Measurements from ENCODE around the gene EIF2D.

Gene EIF2D

GRCh38 chr1:206590025-206590758 is 22.1 kb downstream of the EIF2D start:
- TF ChIP-seq, protein P1, sequence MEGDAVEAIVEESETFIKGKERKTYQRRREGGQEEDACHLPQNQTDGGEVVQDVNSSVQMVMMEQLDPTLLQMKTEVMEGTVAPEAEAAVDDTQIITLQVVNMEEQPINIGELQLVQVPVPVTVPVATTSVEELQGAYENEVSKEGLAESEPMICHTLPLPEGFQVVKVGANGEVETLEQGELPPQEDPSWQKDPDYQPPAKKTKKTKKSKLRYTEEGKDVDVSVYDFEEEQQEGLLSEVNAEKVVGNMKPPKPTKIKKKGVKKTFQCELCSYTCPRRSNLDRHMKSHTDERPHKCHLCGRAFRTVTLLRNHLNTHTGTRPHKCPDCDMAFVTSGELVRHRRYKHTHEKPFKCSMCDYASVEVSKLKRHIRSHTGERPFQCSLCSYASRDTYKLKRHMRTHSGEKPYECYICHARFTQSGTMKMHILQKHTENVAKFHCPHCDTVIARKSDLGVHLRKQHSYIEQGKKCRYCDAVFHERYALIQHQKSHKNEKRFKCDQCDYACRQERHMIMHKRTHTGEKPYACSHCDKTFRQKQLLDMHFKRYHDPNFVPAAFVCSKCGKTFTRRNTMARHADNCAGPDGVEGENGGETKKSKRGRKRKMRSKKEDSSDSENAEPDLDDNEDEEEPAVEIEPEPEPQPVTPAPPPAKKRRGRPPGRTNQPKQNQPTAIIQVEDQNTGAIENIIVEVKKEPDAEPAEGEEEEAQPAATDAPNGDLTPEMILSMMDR (IDR thresholded peaks at IDR 0.05; ENCODE audit: control extremely low read depth, extremely low read depth, low read depth, missing control alignments): peak; percentile 41
- POLR2A ChIA-PET: no interaction called here
- peak; percentile 54 for DNase-seq (ENCODE audit: extremely low spot score)
- CTCF ChIA-PET: interaction anchor here (1.2 to 2.6 kb wide), 3 partner anchors 66 to 111 kb away, joined by 3 to 14 read pairs (median 7); no protein-coding TSS in a partner anchor

GRCh38 chr1:206589206-206589605 is 23.1 kb downstream of the EIF2D start:
- ChIA-PET CTCF (interaction anchor here (1.2 to 1.8 kb wide), 5 partner anchors 11 to 110 kb away, joined by 3 to 8 read pairs (median 6); no protein-coding TSS in a partner anchor), POLR2A (no interaction called here)
- TF ChIP-seq, protein P1 (IDR thresholded peaks at IDR 0.05; ENCODE audit: control extremely low read depth, extremely low read depth, low read depth, missing control alignments): no peak
- DNase-seq (ENCODE audit: extremely low spot score): no peak

DNA sequence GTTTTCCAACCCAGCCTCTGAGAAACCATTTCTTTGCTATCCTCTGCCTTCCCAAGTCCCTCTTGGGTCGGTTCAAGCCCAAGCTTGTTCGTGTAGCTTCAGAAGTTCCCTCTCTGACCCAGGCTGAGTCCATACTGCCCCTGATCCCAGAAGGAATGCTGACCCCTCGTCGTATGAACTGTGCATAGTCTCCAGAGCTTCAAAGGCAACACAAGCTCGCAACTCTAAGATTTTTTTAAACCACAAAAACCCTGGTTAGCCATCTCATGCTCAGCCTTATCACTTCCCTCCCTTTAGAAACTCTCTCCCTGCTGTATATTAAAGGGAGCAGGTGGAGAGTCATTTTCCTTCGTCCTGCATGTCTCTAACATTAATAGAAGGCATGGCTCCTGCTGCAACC is 23.8 kb downstream of the EIF2D start:
- ChIA-PET CTCF (interaction anchor here (1.1 to 2.2 kb wide), 8 partner anchors 10 to 109 kb away, joined by 3 to 15 read pairs (median 5); no protein-coding TSS in a partner anchor), POLR2A (no interaction called here)
- DNase-seq (ENCODE audit: extremely low spot score): no peak
- TF ChIP-seq, protein P1 (IDR thresholded peaks at IDR 0.05; ENCODE audit: control extremely low read depth, extremely low read depth, low read depth, missing control alignments): no peak

GRCh38 chr1:206587904-206588303 is 24.4 kb downstream of the EIF2D start:
- POLR2A ChIA-PET: no interaction called here

DNA sequence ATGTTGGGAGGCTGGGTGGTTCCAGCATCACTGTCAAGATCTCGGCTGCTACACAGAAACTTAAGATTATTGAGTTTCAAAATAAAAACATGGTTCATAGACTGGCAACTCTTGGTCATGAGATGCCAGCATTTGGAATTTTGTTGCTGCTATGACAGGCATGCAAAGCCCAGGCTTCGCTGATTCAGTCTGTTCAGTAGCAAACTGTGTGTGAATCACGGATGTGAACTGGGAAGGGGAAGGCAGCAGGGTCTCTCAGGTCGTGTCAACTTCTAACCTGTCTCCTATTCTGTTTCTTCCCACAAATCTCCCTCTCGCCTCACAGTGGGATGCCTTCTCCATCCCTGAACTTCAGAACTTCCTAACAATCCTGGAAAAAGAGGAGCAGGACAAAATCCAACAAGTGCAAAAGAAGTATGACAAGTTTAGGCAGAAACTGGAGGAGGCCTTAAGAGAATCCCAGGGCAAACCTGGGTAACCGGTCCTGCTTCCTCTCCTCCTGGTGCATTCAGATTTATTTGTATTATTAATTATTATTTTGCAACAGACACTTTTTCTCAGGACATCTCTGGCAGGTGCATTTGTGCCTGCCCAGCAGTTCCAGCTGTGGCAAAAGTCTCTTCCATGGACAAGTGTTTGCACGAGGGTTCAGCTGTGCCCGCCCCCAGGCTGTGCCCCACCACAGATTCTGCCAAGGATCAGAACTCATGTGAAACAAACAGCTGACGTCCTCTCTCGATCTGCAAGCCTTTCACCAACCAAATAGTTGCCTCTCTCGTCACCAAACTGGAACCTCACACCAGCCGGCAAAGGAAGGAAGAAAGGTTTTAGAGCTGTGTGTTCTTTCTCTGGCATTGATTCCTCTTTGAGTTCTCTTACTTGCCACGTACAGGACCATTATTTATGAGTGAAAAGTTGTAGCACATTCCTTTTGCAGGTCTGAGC is 25.5 kb downstream of the EIF2D start:
- ChIA-PET POLR2A (no interaction called here), CTCF (interaction anchor here (0.8 to 15.2 kb wide), 19 partner anchors 8 to 396 kb away, joined by 3 to 191 read pairs (median 4); partner anchors contain the start of genes EIF2D and RASSF5)
- DNase-seq (ENCODE audit: extremely low spot score): no peak
- TF ChIP-seq, protein P1 (IDR thresholded peaks at IDR 0.05; ENCODE audit: control extremely low read depth, extremely low read depth, low read depth, missing control alignments): no peak

More at GRCh38 chr1:206587904-206588303, 24.4 kb downstream of the EIF2D start:
- no peak for DNase-seq (ENCODE audit: extremely low spot score)
- CTCF ChIA-PET: interaction anchor here (0.9 to 8.5 kb wide), 12 partner anchors 10 to 395 kb away, joined by 3 to 135 read pairs (median 3); partner anchors contain the start of gene RASSF5
- TF ChIP-seq, protein P1 (IDR thresholded peaks at IDR 0.05; ENCODE audit: control extremely low read depth, extremely low read depth, low read depth, missing control alignments): no peak

DNA sequence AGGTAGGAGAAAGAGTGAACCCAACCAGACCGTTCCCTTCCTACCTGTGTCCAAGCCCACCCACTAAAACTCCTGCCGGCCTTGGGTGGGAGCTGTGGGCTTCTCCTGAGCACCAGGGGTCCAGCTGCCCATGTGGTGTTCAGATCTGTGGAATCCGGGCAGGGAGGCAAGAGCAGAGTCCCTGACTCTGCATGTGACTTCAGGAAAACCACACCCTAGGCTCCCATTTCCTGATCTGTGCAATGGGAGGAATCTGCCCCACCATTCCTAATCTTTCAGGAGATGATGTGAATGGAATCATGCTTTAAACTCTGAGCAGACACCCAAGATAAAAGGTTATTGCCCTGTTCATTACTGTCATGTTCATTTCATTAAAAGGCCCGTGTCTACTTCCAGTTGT is 27.6 kb downstream of the EIF2D start:
- TF ChIP-seq, protein P1 (IDR thresholded peaks at IDR 0.05; ENCODE audit: control extremely low read depth, extremely low read depth, low read depth, missing control alignments): no peak
- DNase-seq (ENCODE audit: extremely low spot score): no peak
- CTCF ChIA-PET: interaction anchor here (1.0 to 15.2 kb wide), 22 partner anchors 9 to 122 kb away, joined by 3 to 191 read pairs (median 20); partner anchors contain the start of genes EIF2D and RASSF5
- POLR2A ChIA-PET: no interaction called here

Data from GM10248 (cell line).